GM12878 (cell line): ENCODE results near the gene ARID3A. TPM values are rescaled to one million over a fixed set of nuclear protein-coding genes. Genes with fewer than 3 reads are reported as not detected.
A peak's percentile ranks its signal among the peaks of the same experiment; 100 is the strongest.

ENCODE experiments used
- ATAC-seq: fragments of 200-7000 bp; cut with Tn5 transposase; 3 replicates; pipeline ENCODE4 v1.9.1; 2020; ENCODE audit warnings: mild to moderate bottlenecking, moderate library complexity
- BruUV-seq: library from RNA; stranded (reverse); fragments of 400-500 nt; replicated peaks from 2 replicates; lab custom pipeline; 2021; lab: Mats Ljungman, UMichigan
- CTCF ChIA-PET: fragments of 300-600 bp; sonication (Branson Sonifier 250); formaldehyde crosslinking; extraction: SDS; loops from one replicate; lab custom pipeline; 2021; ENCODE audit warnings: inconsistent platforms; lab: Yijun Ruan, JAX
- POLR2A ChIA-PET: fragments of 350-600 bp; formaldehyde crosslinking; extraction: SDS; loops from one replicate; lab custom pipeline; 2021; ENCODE audit warnings: inconsistent platforms; lab: Charles Lee
- RAD21 ChIA-PET: fragments of 300-600 bp; sonication (Branson Sonifier 250); formaldehyde crosslinking; loops from one replicate; lab custom pipeline; 2023; ENCODE audit warnings: antibody characterized with exemption; ENCODE audit not compliant: unreplicated experiment; lab: Charles Lee
- SMC1A ChIA-PET: fragments of 300-600 bp; sonication (Branson Sonifier 250); formaldehyde crosslinking; loops from one replicate; lab custom pipeline; 2023; ENCODE audit not compliant: unreplicated experiment, uncharacterized antibody; lab: Charles Lee
- DNase-seq: peaks from one replicate; pipeline ENCODE4 v3.0.0-alpha.2; 2011; ENCODE audit warnings: low read depth, low spot score
- FAIRE-seq: peaks from 3 replicates; lab custom pipeline; 2011; peaks lifted over from hg19 to GRCh38; lab: Jason Lieb, UNC
- H2AFZ ChIP-seq: 2 replicates; pipeline ENCODE4 v1.6.0; 2011; ENCODE audit warnings: low read depth, low read length, control low read depth; ENCODE audit not compliant: control insufficient read depth
- H3K27ac ChIP-seq: 2 replicates; pipeline ENCODE4 v1.5.1; 2011; ENCODE audit warnings: control low read depth; ENCODE audit not compliant: control insufficient read depth, insufficient read depth
- H3K27me3 ChIP-seq, 2 experiments: replicated peaks in 1 of 2; 2 replicates each; pipeline versions ENCODE4 v1.6.0 to v1.6.1; 2011; ENCODE audit warnings: low read length in 1 of 2; ENCODE audit not compliant: control insufficient read depth in 2 of 2, insufficient read depth in 2 of 2
- H3K36me3 ChIP-seq, 2 experiments: 2 replicates each; pipeline ENCODE4 v1.5.1; 2011; ENCODE audit warnings: low read length in 1 of 2; ENCODE audit not compliant: control insufficient read depth in 2 of 2, insufficient read depth in 2 of 2
- H3K4me1 ChIP-seq: 2 replicates; pipeline ENCODE4 v1.6.1; 2011; ENCODE audit warnings: mild to moderate bottlenecking, low read length, moderate library complexity, mixed read lengths; ENCODE audit not compliant: control insufficient read depth, insufficient read depth
- H3K4me2 ChIP-seq: 2 replicates; pipeline ENCODE4 v1.6.0; 2011; ENCODE audit warnings: control low read depth; ENCODE audit not compliant: control insufficient read depth, insufficient read depth
- H3K4me3 ChIP-seq: fragments of 200-600 bp; sonication (generic); 2 replicates; pipeline ENCODE4 v1.5.1; 2016
- H3K79me2 ChIP-seq: 2 replicates; pipeline ENCODE4 v1.6.0; 2011; ENCODE audit warnings: low read length; ENCODE audit not compliant: control insufficient read depth, insufficient read depth
- H3K9ac ChIP-seq: 2 replicates; pipeline ENCODE4 v1.8.0; 2011; ENCODE audit warnings: low read length, control low read depth, mixed read lengths; ENCODE audit not compliant: control insufficient read depth, insufficient read depth
- H3K9me3 ChIP-seq: replicated peaks from 3 replicates; pipeline ENCODE4 v1.5.1; 2011; ENCODE audit warnings: mild to moderate bottlenecking, low read length; ENCODE audit not compliant: control insufficient read depth, insufficient read depth
- H4K20me1 ChIP-seq: 2 replicates; pipeline ENCODE4 v1.6.0; 2011; ENCODE audit not compliant: control insufficient read depth, insufficient read depth
- ATF3 ChIP-seq: IDR thresholded peaks from 2 replicates; pipeline ENCODE4 v1.6.1; 2011; ENCODE audit warnings: low read depth, mild to moderate bottlenecking, low read length, moderate library complexity, borderline replicate concordance; ENCODE audit errors: extremely low read depth
- CBFB ChIP-seq: IDR thresholded peaks from 2 replicates; pipeline ENCODE4 v1.6.1; 2016; ENCODE audit warnings: antibody characterized with exemption, low read depth
- DPF2 ChIP-seq: fragments of 450-650 bp; IDR thresholded peaks from 2 replicates; pipeline ENCODE4 v1.6.1; 2017; ENCODE audit warnings: mild to moderate bottlenecking
- FOXK2 ChIP-seq: fragments of 450-650 bp; IDR thresholded peaks from 2 replicates; pipeline ENCODE4 v1.6.1; 2017; ENCODE audit warnings: mild to moderate bottlenecking, moderate library complexity
- KLF5 ChIP-seq: fragments of 450-650 bp; IDR thresholded peaks from 2 replicates; pipeline ENCODE4 v1.6.1; 2014; ENCODE audit warnings: mild to moderate bottlenecking; ENCODE audit not compliant: partially characterized antibody
- LARP7 ChIP-seq: fragments of 450-650 bp; IDR thresholded peaks from 2 replicates; pipeline ENCODE4 v1.6.1; 2017; ENCODE audit warnings: mild to moderate bottlenecking
- NBN ChIP-seq: fragments of 450-650 bp; IDR thresholded peaks from 2 replicates; pipeline ENCODE4 v1.6.1; 2016
- RFX5 ChIP-seq: IDR thresholded peaks from 2 replicates; pipeline ENCODE4 v1.6.1; 2011; ENCODE audit warnings: low read depth, low read length, improper control_type of control experiment
- SMARCA5 ChIP-seq: fragments of 450-650 bp; IDR thresholded peaks from 2 replicates; pipeline ENCODE4 v1.6.1; 2017; ENCODE audit warnings: mild to moderate bottlenecking
- SUPT20H ChIP-seq: IDR thresholded peaks from 2 replicates; pipeline ENCODE4 v1.6.1; 2011; ENCODE audit warnings: low read depth, mild to moderate bottlenecking, low read length, moderate library complexity, borderline replicate concordance; ENCODE audit not compliant: control insufficient read depth
- TCF3 ChIP-seq: IDR thresholded peaks from 2 replicates; pipeline ENCODE4 v1.6.1; 2012; ENCODE audit warnings: low read depth, mild to moderate bottlenecking, low read length, borderline replicate concordance; ENCODE audit not compliant: insufficient read depth
- ZNF217 ChIP-seq: fragments of 450-650 bp; IDR thresholded peaks from 2 replicates; pipeline ENCODE4 v1.6.1; 2017; ENCODE audit warnings: antibody characterized with exemption, mild to moderate bottlenecking
- whole genome bisulfite sequencing: methylation state at CpG from one replicate; pipeline ENCODE4 v1.1.6; 2016; ENCODE audit warnings: low lambda C conversion rate; ENCODE audit not compliant: insufficient replicate concordance, insufficient coverage; ENCODE audit errors: missing lambda C conversion rate; 5-methylcytosine and 5-hydroxymethylcytosine counted together
- in situ Hi-C: fragments of 300-500 bp; cut with MboI; formaldehyde crosslinking; loops from 9 replicates; pipeline ENCODE4 v1.14.3; 2018; ENCODE audit warnings: mixed read lengths
- intact Hi-C: fragments of 100-400 bp; cut with micrococcal nuclease; formaldehyde crosslinking; loops from one replicate; pipeline ENCODE4 v1.14.2; 2022; ENCODE audit not compliant: unreplicated experiment
- polyA plus RNA-seq, 11 experiments: library from polyadenylated mRNA; depleted of rRNA in 4 of 11; unstranded in 6 of 11; stranded (reverse) in 5 of 11; fragments of >200 nt; fragmentation: Nextera tagmentation in 4 of 11; fragmentation: Illumina TruSeq in 1 of 11; extraction: Ambion mirVana in 4 of 11; extraction: Trizol in 1 of 11; gene quantifications; 1 replicate in 1 of 11; 2 replicates in 10 of 11; pipeline versions ENCODE4 v1.2.1 to v1.2.3, GENCODE V29; 2011 to 2016; ENCODE audit warnings: inconsistent platforms in 2 of 11, missing spikeins in 2 of 11, low read depth in 1 of 11
- total RNA-seq, 4 experiments: library from RNA; depleted of rRNA in 3 of 4; stranded (reverse); fragments of >200 nt in 3 of 4; fragmentation: Illumina TruSeq in 1 of 4; extraction: Trizol in 1 of 4; gene quantifications; 2 replicates each; pipeline versions ENCODE4 v1.2.1 to v1.2.3, GENCODE V29; 2013 to 2021
- TF ChIP-seq, protein P1 (sequence below): fragments of 450-650 bp; formaldehyde crosslinking; IDR thresholded peaks from 2 replicates; pipeline ENCODE4 v1.4.0; 2020; ENCODE audit warnings: mild to moderate bottlenecking, moderate library complexity
- TF ChIP-seq, protein P2 (sequence below): IDR thresholded peaks from 2 replicates; pipeline ENCODE4 v1.6.1; 2011; ENCODE audit warnings: mild to moderate bottlenecking, low read depth, low read length, moderate library complexity; ENCODE audit not compliant: insufficient replicate concordance
- TF ChIP-seq, protein P3 (sequence below): fragments of 150-350 bp; IDR thresholded peaks from 2 replicates; pipeline ENCODE4 v1.6.1; 2014; ENCODE audit warnings: mild to moderate bottlenecking, low read depth, low read length

The ARID3A gene
- total and polyA plus RNA-seq, 10 of the 15 experiments (the other 5 are each of a cell fraction or from before 2014, with no cell fraction given): 0.76 to 70.0 (median 16.7) TPM

GRCh38 chr19:924553-925086 is 1.2 kb upstream of the ARID3A start (continued):
- no peak for TF ChIP-seq TCF3
- TF ChIP-seq NBN: peak; percentile 21; the same call in 1 of the 2 replicates
- peak; percentile 80; the same call in 1 of the 2 replicates for TF ChIP-seq ZNF217
- TF ChIP-seq SMARCA5: no peak
- TF ChIP-seq FOXK2: no peak
- TF ChIP-seq SUPT20H: no peak
- no peak for TF ChIP-seq LARP7
- no peak for TF ChIP-seq RFX5
- TF ChIP-seq, all 136 proteins: peak for 14

- BruUV-seq: no TSS peak
- ChIA-PET POLR2A (interaction anchor here (0.6 to 3.9 kb wide), 3 partner anchors 13 to 59 kb away, joined by 3 to 36 read pairs (median 34); partner anchors contain the start of gene WDR18), SMC1A (interaction anchor here (1.0 to 4.3 kb wide), 3 partner anchors 24 to 58 kb away, joined by 3 to 119 read pairs (median 16); partner anchors contain the start of gene WDR18), CTCF (interaction anchor here (0.6 to 4.0 kb wide), 10 partner anchors 16 to 74 kb away, joined by 3 to 150 read pairs (median 4); partner anchors contain the start of gene WDR18), RAD21 (interaction anchor here (0.7 to 4.4 kb wide), 7 partner anchors 14 to 209 kb away, joined by 3 to 95 read pairs (median 9); partner anchors contain the start of gene WDR18)
- peak overlapping the region; percentile 89 for H3K4me2 ChIP-seq
- no peaks in the 10 kb centered on the region for H3K9me3 ChIP-seq
- peak overlapping the region; percentile 99 for H3K4me3 ChIP-seq
- WGBS: 1% methylated on average over 27 of the region's 39 CpGs
- peaks cover 3 to 6% of the 10 kb centered on the region in 2 experiments; a peak in 3 of 4 replicates for H3K36me3 ChIP-seq
- ATAC-seq: peak; percentile 78
- in situ Hi-C loops (no loop called here), intact Hi-C loops (loop anchor here (1.0 to 10.0 kb wide), 4 partner anchors 22 to 320 kb away; partner anchors contain the start of genes ATP5F1D, GRIN3B, MIDN and WDR18)
- H3K27ac ChIP-seq: peak overlapping the region; percentile 96
- peaks cover 20% of the 10 kb centered on the region for H3K4me1 ChIP-seq
- peak overlapping the region; percentile 78 for H2AFZ ChIP-seq
- H3K9ac ChIP-seq: peak overlapping the region; percentile 97
- H3K79me2 ChIP-seq: peaks cover 47% of the 10 kb centered on the region
- no peaks in the 10 kb centered on the region for H3K27me3 ChIP-seq
- no peaks in the 10 kb centered on the region for H4K20me1 ChIP-seq
- DNase-seq: no peak
- FAIRE-seq: no peak
- TF ChIP-seq DPF2 (peak; percentile 62; the same call in 1 of the 2 replicates), KLF5 (no peak), ATF3 (no peak), CBFB (no peak)
- TF ChIP-seq, protein P1, sequence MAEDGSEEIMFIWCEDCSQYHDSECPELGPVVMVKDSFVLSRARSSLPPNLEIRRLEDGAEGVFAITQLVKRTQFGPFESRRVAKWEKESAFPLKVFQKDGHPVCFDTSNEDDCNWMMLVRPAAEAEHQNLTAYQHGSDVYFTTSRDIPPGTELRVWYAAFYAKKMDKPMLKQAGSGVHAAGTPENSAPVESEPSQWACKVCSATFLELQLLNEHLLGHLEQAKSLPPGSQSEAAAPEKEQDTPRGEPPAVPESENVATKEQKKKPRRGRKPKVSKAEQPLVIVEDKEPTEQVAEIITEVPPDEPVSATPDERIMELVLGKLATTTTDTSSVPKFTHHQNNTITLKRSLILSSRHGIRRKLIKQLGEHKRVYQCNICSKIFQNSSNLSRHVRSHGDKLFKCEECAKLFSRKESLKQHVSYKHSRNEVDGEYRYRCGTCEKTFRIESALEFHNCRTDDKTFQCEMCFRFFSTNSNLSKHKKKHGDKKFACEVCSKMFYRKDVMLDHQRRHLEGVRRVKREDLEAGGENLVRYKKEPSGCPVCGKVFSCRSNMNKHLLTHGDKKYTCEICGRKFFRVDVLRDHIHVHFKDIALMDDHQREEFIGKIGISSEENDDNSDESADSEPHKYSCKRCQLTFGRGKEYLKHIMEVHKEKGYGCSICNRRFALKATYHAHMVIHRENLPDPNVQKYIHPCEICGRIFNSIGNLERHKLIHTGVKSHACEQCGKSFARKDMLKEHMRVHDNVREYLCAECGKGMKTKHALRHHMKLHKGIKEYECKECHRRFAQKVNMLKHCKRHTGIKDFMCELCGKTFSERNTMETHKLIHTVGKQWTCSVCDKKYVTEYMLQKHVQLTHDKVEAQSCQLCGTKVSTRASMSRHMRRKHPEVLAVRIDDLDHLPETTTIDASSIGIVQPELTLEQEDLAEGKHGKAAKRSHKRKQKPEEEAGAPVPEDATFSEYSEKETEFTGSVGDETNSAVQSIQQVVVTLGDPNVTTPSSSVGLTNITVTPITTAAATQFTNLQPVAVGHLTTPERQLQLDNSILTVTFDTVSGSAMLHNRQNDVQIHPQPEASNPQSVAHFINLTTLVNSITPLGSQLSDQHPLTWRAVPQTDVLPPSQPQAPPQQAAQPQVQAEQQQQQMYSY: no peak
- TF ChIP-seq, protein P2, sequence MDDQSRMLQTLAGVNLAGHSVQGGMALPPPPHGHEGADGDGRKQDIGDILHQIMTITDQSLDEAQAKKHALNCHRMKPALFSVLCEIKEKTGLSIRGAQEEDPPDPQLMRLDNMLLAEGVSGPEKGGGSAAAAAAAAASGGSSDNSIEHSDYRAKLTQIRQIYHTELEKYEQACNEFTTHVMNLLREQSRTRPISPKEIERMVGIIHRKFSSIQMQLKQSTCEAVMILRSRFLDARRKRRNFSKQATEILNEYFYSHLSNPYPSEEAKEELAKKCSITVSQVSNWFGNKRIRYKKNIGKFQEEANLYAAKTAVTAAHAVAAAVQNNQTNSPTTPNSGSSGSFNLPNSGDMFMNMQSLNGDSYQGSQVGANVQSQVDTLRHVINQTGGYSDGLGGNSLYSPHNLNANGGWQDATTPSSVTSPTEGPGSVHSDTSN: no peak
- TF ChIP-seq, protein P3, sequence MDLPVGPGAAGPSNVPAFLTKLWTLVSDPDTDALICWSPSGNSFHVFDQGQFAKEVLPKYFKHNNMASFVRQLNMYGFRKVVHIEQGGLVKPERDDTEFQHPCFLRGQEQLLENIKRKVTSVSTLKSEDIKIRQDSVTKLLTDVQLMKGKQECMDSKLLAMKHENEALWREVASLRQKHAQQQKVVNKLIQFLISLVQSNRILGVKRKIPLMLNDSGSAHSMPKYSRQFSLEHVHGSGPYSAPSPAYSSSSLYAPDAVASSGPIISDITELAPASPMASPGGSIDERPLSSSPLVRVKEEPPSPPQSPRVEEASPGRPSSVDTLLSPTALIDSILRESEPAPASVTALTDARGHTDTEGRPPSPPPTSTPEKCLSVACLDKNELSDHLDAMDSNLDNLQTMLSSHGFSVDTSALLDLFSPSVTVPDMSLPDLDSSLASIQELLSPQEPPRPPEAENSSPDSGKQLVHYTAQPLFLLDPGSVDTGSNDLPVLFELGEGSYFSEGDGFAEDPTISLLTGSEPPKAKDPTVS: 0 out of 2 replicates have a peak, but pooled peaks have one; percentile 27
Measured at GRCh38 chr19:925087-925525, 729 bp upstream of the ARID3A start.
